ENCODE data around the gene KCNN1.

DNA sequence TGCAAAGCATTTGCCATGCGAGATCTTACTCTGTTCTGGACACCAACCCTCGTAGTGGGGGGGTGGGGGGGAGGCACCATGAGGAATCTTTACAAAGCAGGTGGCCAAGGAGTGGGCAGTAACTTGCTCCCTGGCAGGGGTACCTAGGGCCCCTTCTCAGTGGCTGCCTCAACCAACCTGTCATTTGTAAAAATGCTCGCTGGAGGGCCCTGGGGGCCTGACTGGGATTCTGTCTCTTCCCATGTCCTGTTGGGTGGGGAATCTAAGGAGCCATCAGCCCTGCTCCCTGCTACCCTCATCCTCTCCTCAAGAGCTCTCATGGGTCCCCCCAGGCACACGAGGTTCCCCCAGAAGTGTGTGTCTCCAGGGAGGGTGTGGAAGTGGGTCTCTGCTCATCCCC lies 1.5 kb downstream of the KCNN1 start:
- TF ChIP-seq ZFP91 (CRISPR knock-in tag; IDR thresholded peaks at IDR 0.05; ENCODE audit: borderline replicate concordance) (no peak), MLX (CRISPR knock-in tag; IDR thresholded peaks at IDR 0.05) (no peak), ZNF589 (CRISPR knock-in tag; conservative IDR thresholded peaks at IDR 0.05) (no peak), EED (CRISPR knock-in tag; IDR thresholded peaks at IDR 0.05) (no peak), HNRNPLL (IDR thresholded peaks at IDR 0.05; ENCODE audit: low read depth, low read length, poor library complexity, severe bottlenecking) (no peak), ZMAT3 (CRISPR knock-in tag; conservative IDR thresholded peaks at IDR 0.05) (no peak), MTA3 (CRISPR knock-in tag; IDR thresholded peaks at IDR 0.05) (no peak), MEIS2 (CRISPR knock-in tag; IDR thresholded peaks at IDR 0.05) (no peak), ZBTB21 (CRISPR knock-in tag; IDR thresholded peaks at IDR 0.05) (no peak), ZZZ3 (CRISPR knock-in tag; IDR thresholded peaks at IDR 0.05; ENCODE audit: borderline replicate concordance) (no peak), SMARCC2 (IDR thresholded peaks at IDR 0.05) (no peak)
- TF ChIP-seq, protein P1, sequence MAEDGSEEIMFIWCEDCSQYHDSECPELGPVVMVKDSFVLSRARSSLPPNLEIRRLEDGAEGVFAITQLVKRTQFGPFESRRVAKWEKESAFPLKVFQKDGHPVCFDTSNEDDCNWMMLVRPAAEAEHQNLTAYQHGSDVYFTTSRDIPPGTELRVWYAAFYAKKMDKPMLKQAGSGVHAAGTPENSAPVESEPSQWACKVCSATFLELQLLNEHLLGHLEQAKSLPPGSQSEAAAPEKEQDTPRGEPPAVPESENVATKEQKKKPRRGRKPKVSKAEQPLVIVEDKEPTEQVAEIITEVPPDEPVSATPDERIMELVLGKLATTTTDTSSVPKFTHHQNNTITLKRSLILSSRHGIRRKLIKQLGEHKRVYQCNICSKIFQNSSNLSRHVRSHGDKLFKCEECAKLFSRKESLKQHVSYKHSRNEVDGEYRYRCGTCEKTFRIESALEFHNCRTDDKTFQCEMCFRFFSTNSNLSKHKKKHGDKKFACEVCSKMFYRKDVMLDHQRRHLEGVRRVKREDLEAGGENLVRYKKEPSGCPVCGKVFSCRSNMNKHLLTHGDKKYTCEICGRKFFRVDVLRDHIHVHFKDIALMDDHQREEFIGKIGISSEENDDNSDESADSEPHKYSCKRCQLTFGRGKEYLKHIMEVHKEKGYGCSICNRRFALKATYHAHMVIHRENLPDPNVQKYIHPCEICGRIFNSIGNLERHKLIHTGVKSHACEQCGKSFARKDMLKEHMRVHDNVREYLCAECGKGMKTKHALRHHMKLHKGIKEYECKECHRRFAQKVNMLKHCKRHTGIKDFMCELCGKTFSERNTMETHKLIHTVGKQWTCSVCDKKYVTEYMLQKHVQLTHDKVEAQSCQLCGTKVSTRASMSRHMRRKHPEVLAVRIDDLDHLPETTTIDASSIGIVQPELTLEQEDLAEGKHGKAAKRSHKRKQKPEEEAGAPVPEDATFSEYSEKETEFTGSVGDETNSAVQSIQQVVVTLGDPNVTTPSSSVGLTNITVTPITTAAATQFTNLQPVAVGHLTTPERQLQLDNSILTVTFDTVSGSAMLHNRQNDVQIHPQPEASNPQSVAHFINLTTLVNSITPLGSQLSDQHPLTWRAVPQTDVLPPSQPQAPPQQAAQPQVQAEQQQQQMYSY (CRISPR knock-in tag; IDR thresholded peaks at IDR 0.05), result no peak
- TF ChIP-seq, protein P2, sequence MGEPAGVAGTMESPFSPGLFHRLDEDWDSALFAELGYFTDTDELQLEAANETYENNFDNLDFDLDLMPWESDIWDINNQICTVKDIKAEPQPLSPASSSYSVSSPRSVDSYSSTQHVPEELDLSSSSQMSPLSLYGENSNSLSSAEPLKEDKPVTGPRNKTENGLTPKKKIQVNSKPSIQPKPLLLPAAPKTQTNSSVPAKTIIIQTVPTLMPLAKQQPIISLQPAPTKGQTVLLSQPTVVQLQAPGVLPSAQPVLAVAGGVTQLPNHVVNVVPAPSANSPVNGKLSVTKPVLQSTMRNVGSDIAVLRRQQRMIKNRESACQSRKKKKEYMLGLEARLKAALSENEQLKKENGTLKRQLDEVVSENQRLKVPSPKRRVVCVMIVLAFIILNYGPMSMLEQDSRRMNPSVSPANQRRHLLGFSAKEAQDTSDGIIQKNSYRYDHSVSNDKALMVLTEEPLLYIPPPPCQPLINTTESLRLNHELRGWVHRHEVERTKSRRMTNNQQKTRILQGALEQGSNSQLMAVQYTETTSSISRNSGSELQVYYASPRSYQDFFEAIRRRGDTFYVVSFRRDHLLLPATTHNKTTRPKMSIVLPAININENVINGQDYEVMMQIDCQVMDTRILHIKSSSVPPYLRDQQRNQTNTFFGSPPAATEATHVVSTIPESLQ (CRISPR knock-in tag; conservative IDR thresholded peaks at IDR 0.05), result no peak
- TF ChIP-seq, protein P3, sequence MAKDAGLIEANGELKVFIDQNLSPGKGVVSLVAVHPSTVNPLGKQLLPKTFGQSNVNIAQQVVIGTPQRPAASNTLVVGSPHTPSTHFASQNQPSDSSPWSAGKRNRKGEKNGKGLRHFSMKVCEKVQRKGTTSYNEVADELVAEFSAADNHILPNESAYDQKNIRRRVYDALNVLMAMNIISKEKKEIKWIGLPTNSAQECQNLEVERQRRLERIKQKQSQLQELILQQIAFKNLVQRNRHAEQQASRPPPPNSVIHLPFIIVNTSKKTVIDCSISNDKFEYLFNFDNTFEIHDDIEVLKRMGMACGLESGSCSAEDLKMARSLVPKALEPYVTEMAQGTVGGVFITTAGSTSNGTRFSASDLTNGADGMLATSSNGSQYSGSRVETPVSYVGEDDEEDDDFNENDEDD (CRISPR knock-in tag; IDR thresholded peaks at IDR 0.05; ENCODE audit: borderline replicate concordance), result no peak
